ENCODE measurements around the gene TBC1D22A.

DNA sequence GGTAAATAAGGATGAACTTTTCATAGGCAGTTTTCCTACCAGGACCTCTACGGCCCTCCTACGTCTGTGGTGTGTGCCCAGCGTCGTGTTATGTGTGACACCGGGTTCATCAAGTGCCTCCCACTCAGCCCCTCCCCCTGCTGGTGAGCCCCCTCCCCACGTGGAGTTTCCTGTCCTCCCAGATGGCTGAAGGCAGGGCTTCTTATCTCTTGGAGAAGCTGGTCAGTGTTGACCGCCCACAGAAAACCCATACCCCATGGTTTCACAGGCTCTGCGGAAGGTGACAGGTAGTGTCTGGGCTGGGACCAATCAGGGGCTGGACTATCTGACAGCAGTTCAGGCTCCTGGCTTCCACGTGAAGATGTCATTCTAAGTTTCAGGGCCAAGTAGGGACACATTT lies 393.5 kb downstream of the TBC1D22A start:
- TF ChIP-seq, protein P1, sequence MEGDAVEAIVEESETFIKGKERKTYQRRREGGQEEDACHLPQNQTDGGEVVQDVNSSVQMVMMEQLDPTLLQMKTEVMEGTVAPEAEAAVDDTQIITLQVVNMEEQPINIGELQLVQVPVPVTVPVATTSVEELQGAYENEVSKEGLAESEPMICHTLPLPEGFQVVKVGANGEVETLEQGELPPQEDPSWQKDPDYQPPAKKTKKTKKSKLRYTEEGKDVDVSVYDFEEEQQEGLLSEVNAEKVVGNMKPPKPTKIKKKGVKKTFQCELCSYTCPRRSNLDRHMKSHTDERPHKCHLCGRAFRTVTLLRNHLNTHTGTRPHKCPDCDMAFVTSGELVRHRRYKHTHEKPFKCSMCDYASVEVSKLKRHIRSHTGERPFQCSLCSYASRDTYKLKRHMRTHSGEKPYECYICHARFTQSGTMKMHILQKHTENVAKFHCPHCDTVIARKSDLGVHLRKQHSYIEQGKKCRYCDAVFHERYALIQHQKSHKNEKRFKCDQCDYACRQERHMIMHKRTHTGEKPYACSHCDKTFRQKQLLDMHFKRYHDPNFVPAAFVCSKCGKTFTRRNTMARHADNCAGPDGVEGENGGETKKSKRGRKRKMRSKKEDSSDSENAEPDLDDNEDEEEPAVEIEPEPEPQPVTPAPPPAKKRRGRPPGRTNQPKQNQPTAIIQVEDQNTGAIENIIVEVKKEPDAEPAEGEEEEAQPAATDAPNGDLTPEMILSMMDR (conservative IDR thresholded peaks at IDR 0.05; ENCODE audit: low read depth in 2 of 2), result no peak
- TF ChIP-seq POLR2AphosphoS5 (IDR thresholded peaks at IDR 0.05; ENCODE audit: low read depth) (no peak), CREB1 (CRISPR knock-in tag; IDR thresholded peaks at IDR 0.05; ENCODE audit: low read depth) (no peak), STAT1 (IDR thresholded peaks at IDR 0.05; ENCODE audit: unreplicated experiment) (no peak), EZH2 (IDR thresholded peaks at IDR 0.05; ENCODE audit: low read depth, unreplicated experiment) (no peak), ZNF114 (CRISPR knock-in tag; IDR thresholded peaks at IDR 0.05) (no peak), JUNB (IDR thresholded peaks at IDR 0.05; ENCODE audit: unreplicated experiment) (no peak), EZH2phosphoT487 (IDR thresholded peaks at IDR 0.05; ENCODE audit: unreplicated experiment) (no peak), NANOG (IDR thresholded peaks at IDR 0.05; ENCODE audit: borderline replicate concordance) (no peak)
- TF ChIP-seq, protein P2, sequence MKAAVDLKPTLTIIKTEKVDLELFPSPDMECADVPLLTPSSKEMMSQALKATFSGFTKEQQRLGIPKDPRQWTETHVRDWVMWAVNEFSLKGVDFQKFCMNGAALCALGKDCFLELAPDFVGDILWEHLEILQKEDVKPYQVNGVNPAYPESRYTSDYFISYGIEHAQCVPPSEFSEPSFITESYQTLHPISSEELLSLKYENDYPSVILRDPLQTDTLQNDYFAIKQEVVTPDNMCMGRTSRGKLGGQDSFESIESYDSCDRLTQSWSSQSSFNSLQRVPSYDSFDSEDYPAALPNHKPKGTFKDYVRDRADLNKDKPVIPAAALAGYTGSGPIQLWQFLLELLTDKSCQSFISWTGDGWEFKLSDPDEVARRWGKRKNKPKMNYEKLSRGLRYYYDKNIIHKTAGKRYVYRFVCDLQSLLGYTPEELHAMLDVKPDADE (IDR thresholded peaks at IDR 0.05), result no peak
- TF ChIP-seq, protein P3, sequence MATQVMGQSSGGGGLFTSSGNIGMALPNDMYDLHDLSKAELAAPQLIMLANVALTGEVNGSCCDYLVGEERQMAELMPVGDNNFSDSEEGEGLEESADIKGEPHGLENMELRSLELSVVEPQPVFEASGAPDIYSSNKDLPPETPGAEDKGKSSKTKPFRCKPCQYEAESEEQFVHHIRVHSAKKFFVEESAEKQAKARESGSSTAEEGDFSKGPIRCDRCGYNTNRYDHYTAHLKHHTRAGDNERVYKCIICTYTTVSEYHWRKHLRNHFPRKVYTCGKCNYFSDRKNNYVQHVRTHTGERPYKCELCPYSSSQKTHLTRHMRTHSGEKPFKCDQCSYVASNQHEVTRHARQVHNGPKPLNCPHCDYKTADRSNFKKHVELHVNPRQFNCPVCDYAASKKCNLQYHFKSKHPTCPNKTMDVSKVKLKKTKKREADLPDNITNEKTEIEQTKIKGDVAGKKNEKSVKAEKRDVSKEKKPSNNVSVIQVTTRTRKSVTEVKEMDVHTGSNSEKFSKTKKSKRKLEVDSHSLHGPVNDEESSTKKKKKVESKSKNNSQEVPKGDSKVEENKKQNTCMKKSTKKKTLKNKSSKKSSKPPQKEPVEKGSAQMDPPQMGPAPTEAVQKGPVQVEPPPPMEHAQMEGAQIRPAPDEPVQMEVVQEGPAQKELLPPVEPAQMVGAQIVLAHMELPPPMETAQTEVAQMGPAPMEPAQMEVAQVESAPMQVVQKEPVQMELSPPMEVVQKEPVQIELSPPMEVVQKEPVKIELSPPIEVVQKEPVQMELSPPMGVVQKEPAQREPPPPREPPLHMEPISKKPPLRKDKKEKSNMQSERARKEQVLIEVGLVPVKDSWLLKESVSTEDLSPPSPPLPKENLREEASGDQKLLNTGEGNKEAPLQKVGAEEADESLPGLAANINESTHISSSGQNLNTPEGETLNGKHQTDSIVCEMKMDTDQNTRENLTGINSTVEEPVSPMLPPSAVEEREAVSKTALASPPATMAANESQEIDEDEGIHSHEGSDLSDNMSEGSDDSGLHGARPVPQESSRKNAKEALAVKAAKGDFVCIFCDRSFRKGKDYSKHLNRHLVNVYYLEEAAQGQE (IDR thresholded peaks at IDR 0.05; ENCODE audit: unreplicated experiment), result no peak
